HEK293 (cell line): Measurements from ENCODE around the gene CPT1C.

Source experiments
- CTCF ChIA-PET: fragments of 350-600 bp; formaldehyde crosslinking; extraction: SDS; loops from one replicate; lab custom pipeline; 2021; ENCODE audit warnings: antibody characterized with exemption; lab: Yijun Ruan, JAX
- POLR2A ChIA-PET: fragments of 300-600 bp; formaldehyde crosslinking; extraction: SDS; loops from one replicate; lab custom pipeline; 2020; ENCODE audit warnings: antibody characterized with exemption, inconsistent platforms; lab: Yijun Ruan, JAX
- H3K27ac ChIP-seq: fragments of 200-500 bp; sonication (Bioruptor generic); 2 replicates; pipeline ENCODE4 v1.5.1; 2014; ENCODE audit warnings: low read depth, low read length, control low read depth, inconsistent platforms; ENCODE audit errors: extremely low read depth
- H3K36me3 ChIP-seq, 2 experiments: fragments of 200-500 bp in 1 of 2; sonication (Bioruptor generic) in 1 of 2; 1 replicate in 1 of 2; 2 replicates in 1 of 2; pipeline ENCODE4 v1.5.1; 2014 to 2017; ENCODE audit warnings: inconsistent platforms in 2 of 2, low read length in 2 of 2; ENCODE audit not compliant: control insufficient read depth in 2 of 2, insufficient read depth in 1 of 2
- H3K4me1 ChIP-seq: fragments of 200-500 bp; sonication (Bioruptor generic); 2 replicates; pipeline ENCODE4 v1.5.1; 2014; ENCODE audit warnings: mild to moderate bottlenecking, low read length, inconsistent platforms; ENCODE audit not compliant: control insufficient read depth, insufficient read depth
- H3K4me3 ChIP-seq: 2 replicates; pipeline ENCODE4 v1.5.1; 2011; ENCODE audit warnings: low read depth, mild to moderate bottlenecking, control low read depth, low read length, moderate library complexity
- H3K9me3 ChIP-seq: fragments of 200-500 bp; sonication (Bioruptor generic); 2 replicates; pipeline ENCODE4 v1.5.1; 2014; ENCODE audit warnings: low read depth, low read length, inconsistent platforms; ENCODE audit not compliant: control insufficient read depth, insufficient read depth
- BCL11A ChIP-seq: fragments of 450-650 bp; formaldehyde crosslinking; IDR thresholded peaks from 2 replicates; pipeline ENCODE4 v1.5.1; 2016; ENCODE audit warnings: low read depth, missing biosample characterization, missing genetic modification characterization
- PRDM1 ChIP-seq: fragments of 450-650 bp; formaldehyde crosslinking; IDR thresholded peaks from 2 replicates; pipeline ENCODE4; 2016; ENCODE audit warnings: missing biosample characterization, missing genetic modification characterization
- SALL2 ChIP-seq: fragments of 450-650 bp; formaldehyde crosslinking; IDR thresholded peaks from 2 replicates; pipeline ENCODE4 v1.5.0; 2017; ENCODE audit warnings: missing biosample characterization, mild to moderate bottlenecking, missing genetic modification characterization, borderline replicate concordance
- SP3 ChIP-seq: fragments of 450-650 bp; formaldehyde crosslinking; IDR thresholded peaks from 2 replicates; pipeline ENCODE4 v1.5.1; 2016; ENCODE audit warnings: missing biosample characterization, missing genetic modification characterization
- TRIM28 ChIP-seq: IDR thresholded peaks from 2 replicates; pipeline ENCODE4 v1.6.1; 2011; ENCODE audit warnings: low read length, control low read depth, borderline replicate concordance
- ZBTB17 ChIP-seq: fragments of 450-650 bp; formaldehyde crosslinking; IDR thresholded peaks from 2 replicates; pipeline ENCODE4 v1.5.1; 2016; ENCODE audit warnings: missing biosample characterization, missing genetic modification characterization
- ZIC2 ChIP-seq: fragments of 450-650 bp; formaldehyde crosslinking; IDR thresholded peaks from 2 replicates; pipeline ENCODE4 v1.5.1; 2016; ENCODE audit warnings: missing biosample characterization, missing genetic modification characterization
- ZNF157 ChIP-seq: fragments of 450-650 bp; formaldehyde crosslinking; IDR thresholded peaks from 2 replicates; pipeline ENCODE4 v1.5.1; 2016; ENCODE audit warnings: missing biosample characterization, missing genetic modification characterization
- ZNF16 ChIP-seq: fragments of 450-650 bp; formaldehyde crosslinking; IDR thresholded peaks from 2 replicates; pipeline ENCODE4 v1.5.1; 2016; ENCODE audit warnings: low read depth, missing biosample characterization, missing genetic modification characterization
- ZNF221 ChIP-seq: fragments of 450-650 bp; formaldehyde crosslinking; IDR thresholded peaks from 2 replicates; pipeline ENCODE4 v1.5.1; 2017; ENCODE audit warnings: missing biosample characterization, missing genetic modification characterization, borderline replicate concordance
- ZNF335 ChIP-seq: fragments of 450-650 bp; formaldehyde crosslinking; conservative IDR thresholded peaks from 2 replicates; pipeline ENCODE4 v1.5.1; 2016; ENCODE audit warnings: missing biosample characterization, missing genetic modification characterization
- ZNF521 ChIP-seq: fragments of 450-650 bp; formaldehyde crosslinking; IDR thresholded peaks from 2 replicates; pipeline ENCODE4 v1.5.1; 2017; ENCODE audit warnings: missing biosample characterization, mild to moderate bottlenecking, missing genetic modification characterization
- ZNF529 ChIP-seq: fragments of 450-650 bp; formaldehyde crosslinking; IDR thresholded peaks from 2 replicates; pipeline ENCODE4 v1.5.1; 2017; ENCODE audit warnings: missing genetic modification characterization, missing biosample characterization; ENCODE audit not compliant: insufficient replicate concordance
- ZNF530 ChIP-seq: fragments of 450-650 bp; formaldehyde crosslinking; IDR thresholded peaks from 2 replicates; pipeline ENCODE4 v1.5.1; 2016; ENCODE audit warnings: low read depth, missing biosample characterization, missing genetic modification characterization
- ZNF658 ChIP-seq: fragments of 450-650 bp; formaldehyde crosslinking; IDR thresholded peaks from 2 replicates; pipeline ENCODE4; 2016; ENCODE audit warnings: missing biosample characterization, missing genetic modification characterization
- ZNF701 ChIP-seq: fragments of 450-650 bp; formaldehyde crosslinking; IDR thresholded peaks from 2 replicates; pipeline ENCODE4 v1.5.1; 2016; ENCODE audit warnings: missing biosample characterization, missing genetic modification characterization
- TF ChIP-seq, protein P1 (sequence below): fragments of 450-650 bp; formaldehyde crosslinking; IDR thresholded peaks from 2 replicates; pipeline ENCODE4 v1.5.1; 2016; ENCODE audit warnings: missing biosample characterization, missing genetic modification characterization, borderline replicate concordance
- TF ChIP-seq, protein P2 (sequence below): fragments of 450-650 bp; formaldehyde crosslinking; IDR thresholded peaks from 2 replicates; pipeline ENCODE4 v1.5.1; 2016; ENCODE audit warnings: missing biosample characterization, missing genetic modification characterization
- TF ChIP-seq, protein P3 (sequence below): fragments of 450-650 bp; formaldehyde crosslinking; IDR thresholded peaks from 2 replicates; pipeline ENCODE4 v1.5.1; 2016; ENCODE audit warnings: missing biosample characterization, missing genetic modification characterization
- TF ChIP-seq, protein P4 (sequence below): fragments of 450-650 bp; formaldehyde crosslinking; IDR thresholded peaks from 2 replicates; pipeline ENCODE4 v1.5.1; 2017; ENCODE audit warnings: missing biosample characterization, missing genetic modification characterization
- TF ChIP-seq, protein P5 (sequence below): IDR thresholded peaks from 2 replicates; pipeline ENCODE4 v1.6.1; 2011; ENCODE audit warnings: mild to moderate bottlenecking, low read depth, low read length, borderline replicate concordance
- TF ChIP-seq, protein P6 (sequence below): fragments of 450-650 bp; formaldehyde crosslinking; IDR thresholded peaks from 2 replicates; pipeline ENCODE4 v1.5.1; 2017; ENCODE audit warnings: missing biosample characterization, missing genetic modification characterization

Gene CPT1C

DNA sequence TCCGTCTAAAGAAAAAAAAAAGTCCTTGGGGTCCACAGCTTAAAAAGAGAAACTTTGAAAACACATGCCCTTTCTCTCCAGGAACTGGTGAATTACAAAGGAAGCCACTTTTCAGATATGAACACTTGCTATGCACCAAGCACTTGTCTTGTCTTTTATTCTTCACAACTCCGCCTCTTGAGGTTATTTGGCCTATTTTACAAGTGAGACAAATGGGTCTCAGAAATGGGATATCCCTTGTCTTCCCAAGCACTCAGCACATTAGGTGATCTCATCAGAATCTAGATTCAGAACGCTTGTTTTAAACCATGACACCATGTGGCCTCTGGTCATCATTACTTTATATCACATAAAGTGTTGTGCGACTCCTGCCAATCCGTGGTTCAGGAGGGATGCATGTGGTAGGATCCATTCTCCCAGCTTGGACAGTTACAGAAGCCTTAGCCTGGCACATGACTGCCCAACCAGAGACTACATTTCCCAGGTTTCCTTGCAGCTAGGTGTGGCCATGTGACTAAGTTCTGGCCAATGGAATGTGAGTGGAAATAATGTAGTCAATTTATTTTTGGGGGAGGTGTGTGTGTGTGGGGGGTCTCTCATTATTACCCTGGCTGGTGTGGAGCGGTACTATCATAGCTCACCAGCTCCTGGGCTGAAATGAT, 58.3 kb downstream of the CPT1C start:
- no peaks in the 10 kb centered on the region for H3K9me3 ChIP-seq

DNA sequence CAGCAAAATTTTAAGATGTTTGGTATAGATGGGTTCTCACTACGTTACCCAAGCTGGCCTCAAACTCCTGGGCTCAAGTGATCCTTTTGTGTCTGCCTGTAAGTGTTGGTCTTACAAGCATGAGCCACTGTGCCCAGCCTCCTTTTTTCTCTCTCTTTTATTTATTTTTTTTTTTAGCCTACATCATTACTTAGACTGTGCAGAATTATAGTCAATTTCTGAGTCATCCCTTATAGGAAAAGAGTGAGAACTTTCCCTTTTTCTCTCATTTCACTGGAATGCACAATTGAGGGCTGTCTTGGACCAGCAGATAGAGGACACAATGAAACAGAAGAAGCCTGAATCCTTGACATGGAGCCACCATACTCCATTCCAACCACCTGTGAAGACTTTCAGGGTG, 58.9 kb downstream of the CPT1C start:
- H3K36me3 ChIP-seq: no peaks in the 10 kb centered on the region

More for the DNA sequence above, 58.3 kb downstream of the CPT1C start:
- POLR2A ChIA-PET: interaction anchor here (0.6 to 1.1 kb wide), 3 partner anchors 18 to 1053 kb away, joined by 4 to 5 read pairs (median 5); partner anchors contain the start of gene AP2A1
- TF ChIP-seq SP3 (tag by site-specific recombination): peak; percentile 28
- TF ChIP-seq TRIM28: no peak
- TF ChIP-seq ZNF521: no peak
- TF ChIP-seq ZBTB17: peak; percentile 13; the same call in 1 of the 2 replicates
- TF ChIP-seq BCL11A: no peak
- TF ChIP-seq ZNF335 (tag by site-specific recombination): peak; percentile 74
- TF ChIP-seq, protein P1, sequence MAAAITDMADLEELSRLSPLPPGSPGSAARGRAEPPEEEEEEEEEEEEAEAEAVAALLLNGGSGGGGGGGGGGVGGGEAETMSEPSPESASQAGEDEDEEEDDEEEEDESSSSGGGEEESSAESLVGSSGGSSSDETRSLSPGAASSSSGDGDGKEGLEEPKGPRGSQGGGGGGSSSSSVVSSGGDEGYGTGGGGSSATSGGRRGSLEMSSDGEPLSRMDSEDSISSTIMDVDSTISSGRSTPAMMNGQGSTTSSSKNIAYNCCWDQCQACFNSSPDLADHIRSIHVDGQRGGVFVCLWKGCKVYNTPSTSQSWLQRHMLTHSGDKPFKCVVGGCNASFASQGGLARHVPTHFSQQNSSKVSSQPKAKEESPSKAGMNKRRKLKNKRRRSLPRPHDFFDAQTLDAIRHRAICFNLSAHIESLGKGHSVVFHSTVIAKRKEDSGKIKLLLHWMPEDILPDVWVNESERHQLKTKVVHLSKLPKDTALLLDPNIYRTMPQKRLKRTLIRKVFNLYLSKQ (tag by site-specific recombination): no peak
- TF ChIP-seq ZNF157: no peak
- TF ChIP-seq, protein P2, sequence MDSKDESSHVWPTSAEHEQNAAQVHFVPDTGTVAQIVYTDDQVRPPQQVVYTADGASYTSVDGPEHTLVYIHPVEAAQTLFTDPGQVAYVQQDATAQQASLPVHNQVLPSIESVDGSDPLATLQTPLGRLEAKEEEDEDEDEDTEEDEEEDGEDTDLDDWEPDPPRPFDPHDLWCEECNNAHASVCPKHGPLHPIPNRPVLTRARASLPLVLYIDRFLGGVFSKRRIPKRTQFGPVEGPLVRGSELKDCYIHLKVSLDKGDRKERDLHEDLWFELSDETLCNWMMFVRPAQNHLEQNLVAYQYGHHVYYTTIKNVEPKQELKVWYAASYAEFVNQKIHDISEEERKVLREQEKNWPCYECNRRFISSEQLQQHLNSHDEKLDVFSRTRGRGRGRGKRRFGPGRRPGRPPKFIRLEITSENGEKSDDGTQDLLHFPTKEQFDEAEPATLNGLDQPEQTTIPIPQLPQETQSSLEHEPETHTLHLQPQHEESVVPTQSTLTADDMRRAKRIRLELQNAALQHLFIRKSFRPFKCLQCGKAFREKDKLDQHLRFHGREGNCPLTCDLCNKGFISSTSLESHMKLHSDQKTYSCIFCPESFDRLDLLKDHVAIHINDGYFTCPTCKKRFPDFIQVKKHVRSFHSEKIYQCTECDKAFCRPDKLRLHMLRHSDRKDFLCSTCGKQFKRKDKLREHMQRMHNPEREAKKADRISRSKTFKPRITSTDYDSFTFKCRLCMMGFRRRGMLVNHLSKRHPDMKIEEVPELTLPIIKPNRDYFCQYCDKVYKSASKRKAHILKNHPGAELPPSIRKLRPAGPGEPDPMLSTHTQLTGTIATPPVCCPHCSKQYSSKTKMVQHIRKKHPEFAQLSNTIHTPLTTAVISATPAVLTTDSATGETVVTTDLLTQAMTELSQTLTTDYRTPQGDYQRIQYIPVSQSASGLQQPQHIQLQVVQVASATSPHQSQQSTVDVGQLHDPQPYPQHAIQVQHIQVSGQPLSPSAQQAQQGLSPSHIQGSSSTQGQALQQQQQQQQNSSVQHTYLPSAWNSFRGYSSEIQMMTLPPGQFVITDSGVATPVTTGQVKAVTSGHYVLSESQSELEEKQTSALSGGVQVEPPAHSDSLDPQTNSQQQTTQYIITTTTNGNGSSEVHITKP (tag by site-specific recombination): peak; percentile 66
- no peak for TF ChIP-seq ZNF529 (tag by site-specific recombination)
- TF ChIP-seq, protein P3, sequence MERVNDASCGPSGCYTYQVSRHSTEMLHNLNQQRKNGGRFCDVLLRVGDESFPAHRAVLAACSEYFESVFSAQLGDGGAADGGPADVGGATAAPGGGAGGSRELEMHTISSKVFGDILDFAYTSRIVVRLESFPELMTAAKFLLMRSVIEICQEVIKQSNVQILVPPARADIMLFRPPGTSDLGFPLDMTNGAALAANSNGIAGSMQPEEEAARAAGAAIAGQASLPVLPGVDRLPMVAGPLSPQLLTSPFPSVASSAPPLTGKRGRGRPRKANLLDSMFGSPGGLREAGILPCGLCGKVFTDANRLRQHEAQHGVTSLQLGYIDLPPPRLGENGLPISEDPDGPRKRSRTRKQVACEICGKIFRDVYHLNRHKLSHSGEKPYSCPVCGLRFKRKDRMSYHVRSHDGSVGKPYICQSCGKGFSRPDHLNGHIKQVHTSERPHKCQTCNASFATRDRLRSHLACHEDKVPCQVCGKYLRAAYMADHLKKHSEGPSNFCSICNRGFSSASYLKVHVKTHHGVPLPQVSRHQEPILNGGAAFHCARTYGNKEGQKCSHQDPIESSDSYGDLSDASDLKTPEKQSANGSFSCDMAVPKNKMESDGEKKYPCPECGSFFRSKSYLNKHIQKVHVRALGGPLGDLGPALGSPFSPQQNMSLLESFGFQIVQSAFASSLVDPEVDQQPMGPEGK (tag by site-specific recombination): no peak
- TF ChIP-seq, protein P4, sequence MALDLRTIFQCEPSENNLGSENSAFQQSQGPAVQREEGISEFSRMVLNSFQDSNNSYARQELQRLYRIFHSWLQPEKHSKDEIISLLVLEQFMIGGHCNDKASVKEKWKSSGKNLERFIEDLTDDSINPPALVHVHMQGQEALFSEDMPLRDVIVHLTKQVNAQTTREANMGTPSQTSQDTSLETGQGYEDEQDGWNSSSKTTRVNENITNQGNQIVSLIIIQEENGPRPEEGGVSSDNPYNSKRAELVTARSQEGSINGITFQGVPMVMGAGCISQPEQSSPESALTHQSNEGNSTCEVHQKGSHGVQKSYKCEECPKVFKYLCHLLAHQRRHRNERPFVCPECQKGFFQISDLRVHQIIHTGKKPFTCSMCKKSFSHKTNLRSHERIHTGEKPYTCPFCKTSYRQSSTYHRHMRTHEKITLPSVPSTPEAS (tag by site-specific recombination): no peak
- no peak for TF ChIP-seq ZNF530
- TF ChIP-seq ZNF701 (tag by site-specific recombination): no peak
- H3K27ac ChIP-seq: no peak overlapping the region
- CTCF ChIA-PET: interaction anchor here (0.6 to 3.2 kb wide), 4 partner anchors 22 to 116 kb away, joined by 3 to 12 read pairs (median 4); no protein-coding TSS in a partner anchor
- H3K4me3 ChIP-seq: no peak overlapping the region
- H3K36me3 ChIP-seq: no peaks in the 10 kb centered on the region
- no peaks in the 10 kb centered on the region for H3K4me1 ChIP-seq

More for the DNA sequence above, 58.9 kb downstream of the CPT1C start:
- Histone ChIP-seq H3K4me3 (no peak overlapping the region), H3K27ac (no peak overlapping the region), H3K4me1 (no peaks in the 10 kb centered on the region)
- CTCF ChIA-PET: interaction anchor here (0.6 to 3.2 kb wide), 3 partner anchors 32 to 239 kb away, joined by 3 to 12 read pairs (median 5); no protein-coding TSS in a partner anchor
- TF ChIP-seq ZIC2 (tag by site-specific recombination) (no peak), ZNF335 (tag by site-specific recombination) (peak; percentile 57; the same call in 1 of the 2 replicates), ZNF658 (tag by site-specific recombination) (no peak), PRDM1 (tag by site-specific recombination) (0 out of 2 replicates have a peak, but pooled peaks have one; percentile 17), ZNF16 (tag by site-specific recombination) (no peak), ZNF221 (no peak), SALL2 (tag by site-specific recombination) (no peak)
- TF ChIP-seq, protein P5, sequence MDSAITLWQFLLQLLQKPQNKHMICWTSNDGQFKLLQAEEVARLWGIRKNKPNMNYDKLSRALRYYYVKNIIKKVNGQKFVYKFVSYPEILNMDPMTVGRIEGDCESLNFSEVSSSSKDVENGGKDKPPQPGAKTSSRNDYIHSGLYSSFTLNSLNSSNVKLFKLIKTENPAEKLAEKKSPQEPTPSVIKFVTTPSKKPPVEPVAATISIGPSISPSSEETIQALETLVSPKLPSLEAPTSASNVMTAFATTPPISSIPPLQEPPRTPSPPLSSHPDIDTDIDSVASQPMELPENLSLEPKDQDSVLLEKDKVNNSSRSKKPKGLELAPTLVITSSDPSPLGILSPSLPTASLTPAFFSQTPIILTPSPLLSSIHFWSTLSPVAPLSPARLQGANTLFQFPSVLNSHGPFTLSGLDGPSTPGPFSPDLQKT: no peak
- TF ChIP-seq, protein P6, sequence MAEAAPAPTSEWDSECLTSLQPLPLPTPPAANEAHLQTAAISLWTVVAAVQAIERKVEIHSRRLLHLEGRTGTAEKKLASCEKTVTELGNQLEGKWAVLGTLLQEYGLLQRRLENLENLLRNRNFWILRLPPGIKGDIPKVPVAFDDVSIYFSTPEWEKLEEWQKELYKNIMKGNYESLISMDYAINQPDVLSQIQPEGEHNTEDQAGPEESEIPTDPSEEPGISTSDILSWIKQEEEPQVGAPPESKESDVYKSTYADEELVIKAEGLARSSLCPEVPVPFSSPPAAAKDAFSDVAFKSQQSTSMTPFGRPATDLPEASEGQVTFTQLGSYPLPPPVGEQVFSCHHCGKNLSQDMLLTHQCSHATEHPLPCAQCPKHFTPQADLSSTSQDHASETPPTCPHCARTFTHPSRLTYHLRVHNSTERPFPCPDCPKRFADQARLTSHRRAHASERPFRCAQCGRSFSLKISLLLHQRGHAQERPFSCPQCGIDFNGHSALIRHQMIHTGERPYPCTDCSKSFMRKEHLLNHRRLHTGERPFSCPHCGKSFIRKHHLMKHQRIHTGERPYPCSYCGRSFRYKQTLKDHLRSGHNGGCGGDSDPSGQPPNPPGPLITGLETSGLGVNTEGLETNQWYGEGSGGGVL (tag by site-specific recombination): no peak
- TF ChIP-seq, all 188 proteins: peak for 2
- POLR2A ChIA-PET: interaction anchor here (1.1 kb wide), 1 partner anchor 17 kb away, joined by 5 read pairs; the partner anchor contains the start of gene AP2A1
- H3K9me3 ChIP-seq: no peaks in the 10 kb centered on the region
